ENCODE measurements around the gene DNAJC2. TPM values are rescaled to one million over a fixed set of nuclear protein-coding genes. Genes with fewer than 3 reads are reported as not detected.

The DNAJC2 gene, protein sequence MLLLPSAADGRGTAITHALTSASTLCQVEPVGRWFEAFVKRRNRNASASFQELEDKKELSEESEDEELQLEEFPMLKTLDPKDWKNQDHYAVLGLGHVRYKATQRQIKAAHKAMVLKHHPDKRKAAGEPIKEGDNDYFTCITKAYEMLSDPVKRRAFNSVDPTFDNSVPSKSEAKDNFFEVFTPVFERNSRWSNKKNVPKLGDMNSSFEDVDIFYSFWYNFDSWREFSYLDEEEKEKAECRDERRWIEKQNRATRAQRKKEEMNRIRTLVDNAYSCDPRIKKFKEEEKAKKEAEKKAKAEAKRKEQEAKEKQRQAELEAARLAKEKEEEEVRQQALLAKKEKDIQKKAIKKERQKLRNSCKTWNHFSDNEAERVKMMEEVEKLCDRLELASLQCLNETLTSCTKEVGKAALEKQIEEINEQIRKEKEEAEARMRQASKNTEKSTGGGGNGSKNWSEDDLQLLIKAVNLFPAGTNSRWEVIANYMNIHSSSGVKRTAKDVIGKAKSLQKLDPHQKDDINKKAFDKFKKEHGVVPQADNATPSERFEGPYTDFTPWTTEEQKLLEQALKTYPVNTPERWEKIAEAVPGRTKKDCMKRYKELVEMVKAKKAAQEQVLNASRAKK
- total RNA-seq: 11.9 TPM
- long read RNA-seq, transcript DNAJC2-203 (17 exons, 2,167 nt): major isoform, 48 of 56 reads
- long read RNA-seq, partial matches to known transcripts: 1 of 56 reads
- long read RNA-seq, other reads (novel, unspliced or antisense): 7 of 56 reads

DNA sequence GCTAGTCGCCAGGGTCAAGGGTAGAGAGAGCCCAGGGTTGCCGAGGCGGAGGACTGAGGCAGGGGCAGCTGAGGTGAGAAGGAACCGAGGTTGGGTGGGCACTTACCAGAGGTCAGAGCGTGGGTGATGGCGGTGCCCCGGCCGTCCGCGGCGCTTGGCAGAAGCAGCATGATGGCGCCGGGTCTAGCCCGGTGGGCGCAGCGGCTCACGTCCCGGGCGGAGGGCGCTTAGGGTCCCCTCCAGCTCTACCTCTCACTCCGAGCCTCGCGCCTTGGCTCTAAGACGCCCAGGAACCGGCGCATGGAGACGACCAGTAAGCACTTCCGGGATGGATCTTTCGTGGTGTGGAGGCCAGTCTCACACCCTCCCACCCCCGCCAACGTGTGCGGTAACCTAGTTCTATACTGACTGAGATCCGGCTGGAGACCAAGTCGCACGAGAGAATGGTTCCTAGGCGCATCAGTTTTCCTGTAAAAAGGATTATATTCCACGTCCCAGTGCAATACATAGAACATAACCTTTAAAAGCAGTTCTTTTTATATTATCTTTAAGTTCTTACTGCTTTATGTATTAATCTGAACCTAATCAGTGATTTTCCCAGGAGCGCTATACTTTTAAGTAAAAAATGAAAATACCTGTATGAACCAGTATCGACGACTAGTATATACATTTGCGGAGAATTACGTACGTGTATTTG is at the start of gene DNAJC2:
Gene DNAJC2, minus strand, starts transcription at position 315 of the 697 bp plus-strand sequence. Its CDS starts 145 bp downstream, at position 170.
- ATAC-seq (ENCODE audit: poor library complexity) (peak; percentile 94), DNase-seq (peak; percentile 91)
- intact Hi-C loops (cut with DNase I): no loop called here

DNA sequence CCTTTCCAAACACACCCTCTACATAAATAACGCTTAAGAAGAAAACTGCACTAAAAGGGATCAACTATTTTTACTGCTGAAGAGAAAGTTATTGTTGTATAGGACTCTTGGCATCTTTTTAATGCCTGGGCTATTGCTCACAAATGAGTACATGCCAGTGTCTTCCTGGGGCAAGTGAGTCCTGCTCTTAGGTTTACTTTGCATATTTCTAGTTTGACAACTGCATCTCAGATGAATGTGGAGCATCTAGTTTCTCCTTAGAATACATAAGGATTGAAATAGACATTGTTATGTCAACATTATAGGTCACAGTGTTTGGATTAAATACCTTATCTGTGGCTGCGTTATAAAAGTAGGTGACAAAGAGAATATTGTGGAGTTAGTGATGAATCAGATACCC is 47.4 kb upstream of the DNAJC2 start:
- no peak for ATAC-seq (ENCODE audit: poor library complexity)
- intact Hi-C loops (cut with DNase I): no loop called here
- no peak for DNase-seq

DNA sequence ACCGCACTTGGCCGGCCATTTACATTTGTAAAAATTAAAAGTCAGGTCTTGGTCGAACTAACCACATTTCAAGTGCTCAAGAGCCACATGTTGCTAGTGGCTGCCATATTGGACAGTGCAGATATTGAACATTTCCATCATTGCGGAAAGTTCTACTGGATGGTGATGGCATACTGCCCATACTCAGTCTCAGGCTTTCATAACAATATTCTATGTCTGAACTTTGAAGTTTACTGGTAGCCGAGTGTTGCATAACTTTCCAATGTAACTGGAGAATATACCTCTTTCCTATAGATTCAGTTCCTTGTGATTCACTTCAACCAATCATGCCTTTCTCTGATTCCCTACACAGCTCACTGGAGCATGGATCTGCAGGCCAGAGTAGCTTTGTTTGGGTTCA is 46.6 kb upstream of the DNAJC2 start:
- DNase-seq (no peak), ATAC-seq (ENCODE audit: poor library complexity) (no peak)
- intact Hi-C loops (cut with DNase I): no loop called here

DNA sequence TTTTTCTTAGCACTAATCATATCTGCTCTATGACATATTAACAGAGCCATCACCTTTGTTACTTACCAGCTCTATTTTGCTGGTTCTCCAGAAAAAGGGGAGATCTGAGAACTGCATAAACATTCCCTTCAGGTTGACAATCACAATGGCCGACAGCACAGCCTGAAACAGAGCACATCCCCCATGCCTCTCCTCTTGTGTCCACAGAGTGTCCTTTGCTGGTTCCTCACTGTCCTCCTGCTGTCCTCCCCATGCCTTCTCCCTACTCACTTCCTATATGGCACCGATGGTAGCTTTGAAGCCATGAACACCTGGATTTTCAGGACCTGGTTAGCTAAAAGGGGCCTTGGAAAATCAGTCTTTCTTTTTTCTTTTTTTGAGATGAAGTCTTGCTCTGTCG is 44.7 kb upstream of the DNAJC2 start:
- ATAC-seq (ENCODE audit: poor library complexity) (no peak), DNase-seq (no peak)
- intact Hi-C loops (cut with DNase I): no loop called here

DNA sequence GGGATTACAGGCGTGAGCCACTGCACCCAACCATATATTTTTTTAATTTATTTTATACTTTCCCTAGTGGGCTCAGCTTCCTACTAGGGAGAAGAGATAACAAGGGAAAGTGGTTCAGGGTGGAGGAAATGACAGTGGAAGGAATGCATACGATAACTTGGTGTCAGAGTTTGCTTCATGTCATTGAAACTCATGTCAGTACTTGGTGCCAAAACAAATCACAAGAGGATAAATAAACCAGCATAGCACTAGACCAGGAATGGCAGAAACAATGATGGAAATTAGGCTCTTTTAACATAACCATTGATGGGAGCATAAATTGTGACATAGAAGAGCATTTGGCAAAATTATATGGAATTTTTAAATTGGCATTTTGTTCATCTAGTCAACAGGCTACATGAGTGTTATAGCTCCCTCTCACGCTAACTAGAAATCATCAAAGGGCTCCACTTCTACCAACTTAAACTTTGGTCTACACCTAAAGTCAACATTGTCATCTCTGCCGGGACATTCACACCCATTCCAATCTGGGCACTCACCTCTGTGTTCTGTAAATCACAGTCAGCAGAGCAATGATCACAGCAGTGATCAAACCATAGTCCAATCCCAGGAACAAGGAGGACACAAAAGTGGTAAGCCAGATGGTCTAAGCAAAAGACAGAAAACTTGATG is 44.0 kb upstream of the DNAJC2 start:
- intact Hi-C loops (cut with DNase I): no loop called here
- ATAC-seq (ENCODE audit: poor library complexity) (no peak), DNase-seq (no peak)

DNA sequence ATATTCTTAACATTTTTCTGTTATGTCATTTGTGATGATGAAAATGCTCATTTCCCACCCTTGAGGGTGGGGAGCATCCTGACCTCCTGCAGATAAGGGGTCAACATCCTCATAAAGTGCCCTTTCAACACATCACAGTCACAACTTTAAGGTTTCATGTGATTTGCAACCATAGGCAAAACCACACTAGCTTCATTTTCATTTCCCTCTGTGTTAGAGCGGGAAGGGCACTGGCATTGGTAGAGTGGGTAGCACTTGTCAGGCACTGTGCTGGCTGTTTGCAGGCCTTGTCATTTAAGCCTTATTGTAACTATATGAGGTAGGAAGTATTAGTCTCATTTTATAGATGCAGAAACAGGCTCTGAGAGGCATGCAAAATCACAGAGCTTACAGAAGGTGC is 42.7 kb upstream of the DNAJC2 start:
- intact Hi-C loops (cut with DNase I): no loop called here
- DNase-seq: no peak
- ATAC-seq (ENCODE audit: poor library complexity): no peak

DNA sequence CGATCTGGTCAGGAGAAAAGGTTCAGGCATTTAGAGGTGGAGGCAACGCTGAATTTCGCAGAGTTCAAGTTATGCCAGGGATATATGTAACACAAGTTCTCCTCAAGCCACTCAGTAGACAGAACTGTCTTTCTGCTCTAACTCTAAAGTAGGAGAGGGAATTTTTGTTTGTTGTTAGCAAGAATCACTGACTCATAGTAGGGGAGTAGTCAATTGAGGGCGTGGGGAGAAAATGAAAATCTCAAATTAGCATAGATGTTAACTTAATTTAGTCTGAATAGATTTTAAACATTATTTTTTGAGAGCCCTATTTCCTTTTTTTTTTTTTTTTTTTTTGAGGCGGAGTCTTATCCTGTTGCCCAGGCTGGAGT is 37.5 kb upstream of the DNAJC2 start:
- DNase-seq: no peak
- intact Hi-C loops (cut with DNase I): no loop called here
- ATAC-seq (ENCODE audit: poor library complexity): no peak

DNA sequence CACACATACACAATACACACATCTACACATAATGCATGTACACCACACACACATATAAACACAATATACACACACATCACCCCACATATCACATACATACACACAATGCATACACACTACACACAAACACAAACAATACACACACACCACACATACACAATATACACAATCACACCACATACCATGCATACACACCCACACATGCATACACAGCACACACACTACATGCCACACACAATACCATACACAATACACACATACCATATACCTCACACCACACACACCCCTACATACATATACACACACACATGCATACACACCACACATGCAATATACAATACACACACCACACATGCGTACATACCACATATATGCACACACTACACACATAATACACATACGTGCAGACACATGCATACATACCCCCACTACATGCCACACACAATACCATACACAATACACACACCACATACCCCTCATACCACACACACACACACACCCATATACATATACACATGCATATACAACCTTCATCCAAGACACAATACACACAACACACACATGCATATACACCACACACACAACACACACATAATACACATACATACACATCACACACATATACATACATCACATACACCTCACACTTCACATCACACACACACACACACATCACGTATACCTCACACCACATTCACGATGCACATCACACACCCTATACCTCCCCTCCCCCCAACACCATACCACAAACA is 36.9 kb upstream of the DNAJC2 start:
- DNase-seq (no peak), ATAC-seq (ENCODE audit: poor library complexity) (no peak)
- intact Hi-C loops (cut with DNase I): no loop called here

DNA sequence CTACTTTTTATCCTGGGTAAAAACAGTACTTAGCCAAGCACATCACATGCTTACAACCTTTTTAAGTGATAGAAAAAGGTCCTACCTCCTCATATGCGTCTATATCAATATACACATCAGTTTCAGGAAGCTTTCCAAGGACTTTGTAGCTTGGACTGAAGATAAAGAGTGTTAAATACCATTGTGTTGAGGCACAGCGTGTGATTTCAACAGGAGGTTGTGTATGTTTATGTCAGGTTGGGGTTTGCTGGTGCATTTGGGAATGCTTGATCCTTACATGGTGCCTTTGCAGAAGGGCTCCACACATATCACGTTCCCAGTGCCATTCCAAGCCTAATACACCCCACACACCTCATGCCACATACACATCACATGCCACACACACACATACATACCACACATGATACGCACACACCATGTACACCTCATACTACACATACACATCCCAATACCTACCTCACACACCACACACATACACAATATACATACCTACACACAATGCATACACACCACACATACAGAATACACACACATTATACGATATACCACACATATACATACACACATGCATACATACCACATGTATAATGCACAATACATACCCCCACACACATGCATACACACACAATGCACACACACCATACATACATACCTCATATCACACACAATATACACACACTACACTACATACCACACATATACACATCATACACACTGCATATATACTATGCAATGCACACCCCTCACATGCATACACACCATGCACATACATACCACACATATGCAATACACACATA is 36.0 kb upstream of the DNAJC2 start:
- ATAC-seq (ENCODE audit: poor library complexity) (no peak), DNase-seq (no peak)
- intact Hi-C loops (cut with DNase I): no loop called here

DNA sequence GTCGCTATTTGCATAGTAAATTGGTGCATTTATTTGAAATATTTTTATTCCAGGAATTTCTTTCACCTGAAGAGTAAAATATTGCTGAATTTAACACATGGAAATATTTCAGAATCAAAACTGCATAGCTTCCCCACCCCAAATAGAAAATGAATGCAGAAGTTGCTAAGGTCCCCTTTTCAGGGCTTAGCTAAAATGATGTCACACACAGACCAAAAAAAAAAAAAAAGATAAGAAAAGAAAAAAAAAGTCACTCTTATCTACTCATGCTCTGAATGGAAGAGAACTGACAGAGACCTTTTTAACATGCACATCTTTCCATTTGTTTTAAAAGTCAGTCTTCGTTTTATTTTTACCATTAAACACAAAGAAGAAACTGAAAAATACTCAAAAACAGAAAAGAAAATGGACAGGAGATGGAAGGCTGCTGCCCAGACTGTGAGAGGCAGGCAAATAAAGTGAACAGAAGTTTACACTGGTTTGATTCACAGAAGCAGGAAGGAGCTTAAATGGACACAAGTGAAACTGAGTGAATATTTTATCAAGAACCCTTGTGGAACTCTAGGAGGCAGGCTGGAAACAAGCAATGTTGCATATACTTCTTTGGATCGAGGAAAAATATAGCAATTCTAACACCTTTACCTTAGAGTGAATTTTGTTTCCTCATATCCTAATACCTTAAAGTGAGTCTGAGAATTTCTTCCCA is 34.9 kb upstream of the DNAJC2 start:
- intact Hi-C loops (cut with DNase I): no loop called here
- DNase-seq (no peak), ATAC-seq (ENCODE audit: poor library complexity) (no peak)

DNA sequence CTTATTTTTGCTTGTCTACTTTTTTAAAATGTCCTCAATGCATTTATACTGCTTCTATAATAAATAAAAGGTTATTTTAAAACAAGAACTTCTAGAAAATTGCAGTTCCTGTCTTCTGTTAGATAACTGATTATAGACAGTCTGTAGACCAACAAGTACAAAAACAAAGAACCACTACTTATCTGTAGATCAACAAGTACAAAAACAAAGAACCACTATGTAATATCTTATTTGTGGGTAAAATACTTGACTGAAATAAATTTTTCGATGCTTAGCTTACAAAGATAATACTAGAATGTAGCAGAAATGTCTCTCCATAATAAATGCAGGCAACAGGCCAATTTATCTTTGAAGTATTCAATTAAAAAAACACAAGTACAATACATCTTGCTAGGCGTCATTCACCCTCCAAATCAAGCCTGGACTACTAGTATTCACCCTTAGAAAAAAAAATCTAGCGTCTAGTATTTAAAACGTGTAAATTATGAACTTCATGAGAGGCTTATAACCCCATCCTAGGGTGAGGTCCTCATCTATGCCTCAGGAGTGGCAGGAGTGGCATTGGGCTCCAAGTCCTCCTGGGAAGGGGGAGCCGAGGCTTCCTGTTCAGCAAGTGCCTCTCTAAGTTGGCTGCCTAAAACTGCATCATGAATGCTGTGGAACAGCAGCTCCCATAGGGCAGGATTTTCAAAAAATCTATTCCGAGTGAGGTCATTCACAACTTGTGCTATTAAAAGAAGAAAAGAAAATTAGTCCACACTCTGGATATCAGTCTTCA is 29.5 kb upstream of the DNAJC2 start:
- ATAC-seq (ENCODE audit: poor library complexity): no peak
- DNase-seq: no peak
- intact Hi-C loops (cut with DNase I): no loop called here

DNA sequence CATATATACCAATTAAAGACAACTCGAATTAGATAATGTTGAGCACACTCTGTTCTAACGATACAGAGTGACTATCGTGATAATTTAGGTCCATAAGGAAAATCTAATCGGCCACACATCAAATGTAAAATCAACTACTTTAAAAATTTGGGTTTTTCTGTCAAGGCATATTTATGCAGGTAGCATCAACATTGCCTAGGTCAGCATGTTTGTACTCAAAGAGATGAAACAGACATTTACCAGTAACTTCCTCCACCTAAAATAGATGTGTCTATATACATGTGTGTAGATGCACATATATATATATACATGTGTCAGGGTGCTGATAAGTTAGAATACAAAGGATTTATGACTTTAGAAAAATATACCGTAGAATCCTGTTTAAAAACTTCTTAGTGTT is 24.9 kb upstream of the DNAJC2 start:
- no peak for ATAC-seq (ENCODE audit: poor library complexity)
- no peak for DNase-seq
- intact Hi-C loops (cut with DNase I): loop anchor here (10.0 kb wide), 1 partner anchor 55 kb away; no protein-coding TSS in a partner anchor

DNA sequence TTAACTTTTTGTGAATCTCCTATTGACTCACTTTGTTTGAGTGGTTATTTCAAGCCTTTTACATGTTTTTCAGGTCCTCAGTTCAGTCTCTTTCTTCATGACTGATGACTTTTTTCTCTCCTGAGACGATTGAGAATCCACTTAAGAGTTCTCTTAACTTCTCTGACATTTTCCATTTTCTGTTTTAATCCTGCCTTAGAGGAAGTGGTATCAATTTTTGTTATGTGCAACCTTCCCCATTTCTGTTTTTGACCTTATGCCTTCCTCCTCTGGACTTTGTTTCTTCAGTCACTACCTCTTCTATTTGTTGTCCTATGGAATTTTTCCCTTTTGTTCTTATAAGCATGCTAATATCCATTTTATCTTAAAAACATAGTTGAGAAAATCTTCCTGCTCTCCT is 5.2 kb upstream of the DNAJC2 start:
- DNase-seq (no peak), ATAC-seq (ENCODE audit: poor library complexity) (no peak)
- intact Hi-C loops (cut with DNase I): no loop called here

DNA sequence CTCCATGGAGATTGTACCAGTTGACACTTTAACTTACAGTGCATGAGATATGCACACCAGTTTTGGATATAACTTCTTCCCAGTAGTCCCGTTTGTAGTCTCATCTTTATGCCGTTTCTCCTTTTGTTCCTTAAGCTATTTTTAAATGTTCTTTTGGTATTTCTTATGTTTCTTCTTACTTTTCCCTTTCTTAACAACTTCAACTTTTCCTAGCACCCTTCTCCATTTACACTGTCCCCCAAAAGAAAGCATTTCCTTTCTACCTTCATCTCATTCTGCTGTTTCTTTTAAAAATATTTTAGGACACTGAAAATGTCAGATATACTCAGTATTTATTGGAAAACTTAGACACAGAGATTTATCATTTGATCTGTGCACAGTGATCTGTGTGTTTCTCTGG is 4.4 kb upstream of the DNAJC2 start:
- ATAC-seq (ENCODE audit: poor library complexity) (no peak), DNase-seq (no peak)
- intact Hi-C loops (cut with DNase I): no loop called here

DNA sequence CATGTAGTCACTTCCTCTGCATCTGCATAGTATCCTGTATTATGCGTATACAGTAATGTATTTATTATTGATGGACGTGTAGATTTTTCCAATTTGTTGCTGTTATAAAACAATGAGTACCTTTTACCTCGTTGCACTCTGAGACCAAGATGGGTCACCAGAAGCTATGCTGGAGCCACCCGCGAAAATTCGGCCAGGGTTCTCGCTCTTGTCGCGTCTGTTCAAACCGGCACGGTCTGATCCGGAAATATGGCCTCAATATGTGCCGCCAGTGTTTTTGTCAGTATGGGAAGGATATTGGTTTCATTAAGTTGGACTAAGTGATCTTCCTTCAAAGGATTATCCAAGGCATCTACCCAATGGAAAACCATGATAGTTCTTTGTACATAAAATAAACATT is 3.9 kb upstream of the DNAJC2 start:
- intact Hi-C loops (cut with DNase I): no loop called here
- DNase-seq (no peak), ATAC-seq (ENCODE audit: poor library complexity) (no peak)

DNA sequence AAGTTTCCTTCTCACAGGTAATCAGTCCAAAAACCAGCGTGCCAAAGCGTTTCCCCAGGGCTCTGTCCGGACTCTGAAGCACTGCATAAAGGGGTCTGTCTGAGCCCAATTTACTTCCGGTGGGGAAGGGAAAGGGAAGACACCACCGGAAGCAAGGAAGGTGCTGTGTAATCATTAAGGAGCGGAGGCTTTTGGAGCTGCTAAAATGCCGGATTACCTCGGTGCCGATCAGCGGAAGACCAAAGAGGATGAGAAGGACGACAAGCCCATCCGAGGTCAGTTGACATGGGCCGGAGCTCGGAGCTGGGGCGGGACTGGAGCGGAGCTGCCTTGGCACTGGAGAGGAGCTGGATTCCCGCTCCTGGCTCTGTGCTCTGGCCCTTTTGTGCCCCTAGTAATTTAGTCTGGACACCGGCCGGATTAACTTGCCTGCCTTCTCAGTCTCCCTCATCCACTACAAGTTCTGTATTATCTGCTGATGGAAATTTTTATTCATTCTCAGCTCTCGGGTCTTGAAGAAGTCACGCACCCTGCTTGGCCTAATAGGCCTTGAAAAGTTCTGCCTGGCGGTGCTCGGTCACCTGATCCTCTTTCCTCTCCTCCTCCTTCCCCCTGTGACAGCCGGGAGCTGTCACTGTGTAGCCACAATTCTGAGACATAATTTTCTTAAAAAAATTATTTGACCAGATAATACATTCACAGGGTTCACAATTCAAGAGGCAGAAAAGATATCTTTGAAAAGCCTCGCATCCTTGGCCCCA is 3.1 kb upstream of the DNAJC2 start, which contains the start of gene PSMC2:
Gene PSMC2, plus strand, starts transcription at position 137 of the 761 bp plus-strand sequence. Its CDS starts 69 bp downstream, at position 206.
- intact Hi-C loops (cut with DNase I): no loop called here
- peak; percentile 89 for ATAC-seq (ENCODE audit: poor library complexity)
- DNase-seq: peak; percentile 79

Measured in Right ventricle myocardium superior (tissue), 1 donor.